HEK293T (cell line): ENCODE measurements around the gene GAB2.

ENCODE experiments used
- BHLHE40 ChIP-seq: fragments of 450-650 bp; IDR thresholded peaks from 2 replicates; pipeline ENCODE4 v1.6.1; 2016; ENCODE audit warnings: mild to moderate bottlenecking, moderate library complexity, borderline replicate concordance
- ELF4 ChIP-seq: fragments of 450-650 bp; IDR thresholded peaks from 2 replicates; pipeline ENCODE4 v1.6.1; 2017; ENCODE audit warnings: antibody characterized with exemption
- FOXA1 ChIP-seq: fragments of 450-650 bp; IDR thresholded peaks from 2 replicates; pipeline ENCODE4 v1.6.1; 2016; ENCODE audit warnings: mild to moderate bottlenecking
- LEF1 ChIP-seq: fragments of 450-650 bp; IDR thresholded peaks from 2 replicates; pipeline ENCODE4 v1.6.1; 2017; ENCODE audit warnings: mild to moderate bottlenecking, borderline replicate concordance
- NFRKB ChIP-seq: fragments of 450-650 bp; IDR thresholded peaks from 2 replicates; pipeline ENCODE4 v1.6.1; 2016; ENCODE audit warnings: mild to moderate bottlenecking, moderate library complexity
- TARDBP ChIP-seq: fragments of 450-650 bp; IDR thresholded peaks from 2 replicates; pipeline ENCODE4 v1.6.1; 2016
- ZNF384 ChIP-seq: fragments of 450-650 bp; IDR thresholded peaks from 2 replicates; pipeline ENCODE4 v1.6.1; 2016

GRCh38 chr11:78270971-78271370 lies 146.6 kb downstream of the GAB2 start:
- TF ChIP-seq LEF1 (no peak), BHLHE40 (no peak), ZNF384 (no peak), ELF4 (no peak), TARDBP (no peak), NFRKB (no peak), FOXA1 (no peak)
